Astrocyte of the spinal cord (primary cell): ENCODE results near the gene CREB3.

Experiments
- DNase-seq: peaks from one replicate; pipeline ENCODE4 v3.0.0; 2011; ENCODE audit warnings: low read depth, low spot score
- H3K4me3 ChIP-seq: 2 replicates; pipeline ENCODE4 v1.5.1; 2011; ENCODE audit warnings: low read depth, mild to moderate bottlenecking, low read length, moderate library complexity
- in situ Hi-C: cut with HindIII; loops from 2 replicates; pipeline ENCODE4 v1.10.0; 2017; ENCODE audit warnings: low sequenced_read_pairs
- TF ChIP-seq, protein P1 (sequence below): IDR thresholded peaks from 2 replicates; pipeline ENCODE4 v1.5.1; 2012; ENCODE audit warnings: low read depth, mild to moderate bottlenecking, low read length, inconsistent platforms

The CREB3 gene

DNA sequence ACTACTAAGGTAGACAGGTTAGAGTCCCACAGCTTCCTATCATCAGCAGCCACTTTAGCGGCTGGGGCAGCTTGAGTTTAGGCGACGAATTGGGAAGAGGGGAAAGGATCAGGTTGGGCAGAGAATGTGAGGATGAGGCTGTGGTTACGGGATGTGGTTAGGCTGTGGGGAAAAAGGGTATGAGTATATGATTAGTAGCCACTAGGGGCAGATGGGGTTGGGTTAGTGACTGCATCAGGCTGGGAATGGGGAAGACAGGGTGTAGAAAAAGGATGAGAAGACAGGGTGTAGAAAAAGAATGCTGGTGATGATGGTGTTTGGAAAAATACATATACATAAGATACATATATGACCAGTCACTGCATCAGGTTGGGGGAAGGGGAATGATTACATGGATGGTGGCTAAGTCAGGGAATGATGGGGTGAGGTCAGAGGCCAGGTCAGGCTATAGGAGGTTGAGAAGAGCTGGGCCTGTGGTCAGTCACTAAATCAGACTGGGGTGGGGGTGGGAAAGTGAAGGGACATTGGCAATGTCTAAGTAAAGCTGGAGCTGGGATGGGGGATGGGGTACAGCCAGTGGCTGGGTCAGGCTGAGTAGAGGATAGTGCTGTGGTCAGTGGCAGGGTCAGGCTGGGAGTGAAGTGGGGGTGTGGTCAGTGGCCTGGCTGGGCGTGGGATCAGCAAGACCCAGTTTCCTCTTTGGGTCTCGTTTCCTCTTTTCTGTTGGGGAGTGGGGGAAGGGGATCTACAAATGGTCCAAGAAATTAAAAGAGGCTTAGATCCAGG lies 2.6 kb upstream of the CREB3 start:
- TF ChIP-seq, protein P1, sequence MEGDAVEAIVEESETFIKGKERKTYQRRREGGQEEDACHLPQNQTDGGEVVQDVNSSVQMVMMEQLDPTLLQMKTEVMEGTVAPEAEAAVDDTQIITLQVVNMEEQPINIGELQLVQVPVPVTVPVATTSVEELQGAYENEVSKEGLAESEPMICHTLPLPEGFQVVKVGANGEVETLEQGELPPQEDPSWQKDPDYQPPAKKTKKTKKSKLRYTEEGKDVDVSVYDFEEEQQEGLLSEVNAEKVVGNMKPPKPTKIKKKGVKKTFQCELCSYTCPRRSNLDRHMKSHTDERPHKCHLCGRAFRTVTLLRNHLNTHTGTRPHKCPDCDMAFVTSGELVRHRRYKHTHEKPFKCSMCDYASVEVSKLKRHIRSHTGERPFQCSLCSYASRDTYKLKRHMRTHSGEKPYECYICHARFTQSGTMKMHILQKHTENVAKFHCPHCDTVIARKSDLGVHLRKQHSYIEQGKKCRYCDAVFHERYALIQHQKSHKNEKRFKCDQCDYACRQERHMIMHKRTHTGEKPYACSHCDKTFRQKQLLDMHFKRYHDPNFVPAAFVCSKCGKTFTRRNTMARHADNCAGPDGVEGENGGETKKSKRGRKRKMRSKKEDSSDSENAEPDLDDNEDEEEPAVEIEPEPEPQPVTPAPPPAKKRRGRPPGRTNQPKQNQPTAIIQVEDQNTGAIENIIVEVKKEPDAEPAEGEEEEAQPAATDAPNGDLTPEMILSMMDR = peak; percentile 68
- DNase-seq = peak; percentile 75
- in situ Hi-C loops = no loop called here
- peak overlapping the region; percentile 93 for H3K4me3 ChIP-seq

DNA sequence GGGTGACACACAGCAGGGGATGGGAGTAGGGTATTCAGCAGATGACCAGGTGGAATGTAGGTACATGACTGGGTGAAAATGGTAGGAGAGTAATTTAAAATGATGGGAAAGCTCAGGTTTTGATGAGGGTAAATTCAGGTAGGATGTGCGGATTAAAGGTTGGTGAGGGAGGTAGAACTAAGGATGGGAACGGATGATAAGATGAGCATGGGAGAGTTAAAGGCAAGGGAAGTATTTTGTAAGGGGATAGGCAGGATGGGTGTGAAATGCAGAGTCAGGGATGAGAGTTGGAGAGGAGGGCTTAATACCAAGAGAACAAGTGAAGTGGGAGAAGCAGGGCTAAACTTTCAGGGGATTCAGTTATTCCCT lies 2.0 kb upstream of the CREB3 start:
- peak overlapping the region; percentile 93 for H3K4me3 ChIP-seq
- TF ChIP-seq, protein P1 = no peak
- in situ Hi-C loops = no loop called here
- no peak for DNase-seq

DNA sequence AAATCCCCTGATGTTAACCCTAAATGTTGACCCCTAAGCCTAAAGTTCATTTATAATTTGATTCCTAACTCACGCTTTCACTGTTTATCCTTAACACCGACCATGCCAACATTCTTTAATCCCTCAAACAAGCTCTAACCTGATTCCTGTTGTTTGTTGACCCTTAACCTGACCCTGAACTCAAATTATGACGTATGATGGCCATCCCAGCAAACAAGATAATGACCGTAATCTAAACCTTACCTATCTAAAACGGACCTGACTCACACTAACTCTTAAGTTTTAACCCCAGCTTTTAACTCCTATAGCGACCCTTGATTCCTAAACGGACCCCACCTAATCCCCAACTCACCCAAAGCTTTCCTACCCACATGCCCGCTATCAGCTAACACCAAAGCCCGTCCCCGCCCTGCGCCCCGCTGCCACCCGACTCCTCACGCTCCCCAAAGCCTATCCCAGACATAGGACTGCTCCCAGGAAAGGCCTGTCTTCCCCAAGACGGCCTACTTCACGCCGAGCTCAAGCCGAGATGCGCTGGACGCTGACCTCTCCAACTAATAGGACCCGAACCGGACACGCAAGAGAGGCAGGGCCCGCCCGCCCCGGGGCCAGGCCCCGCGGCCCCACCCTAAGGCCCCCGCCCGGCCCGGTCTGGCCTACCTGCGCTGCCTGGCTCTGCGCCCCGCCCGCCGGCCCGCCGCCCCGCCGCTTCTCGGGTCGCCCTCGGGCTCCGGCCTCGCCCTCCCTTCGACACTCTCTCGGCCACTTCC lies 866 bp upstream of the CREB3 start:
- no peak for DNase-seq
- peak overlapping the region; percentile 93 for H3K4me3 ChIP-seq
- in situ Hi-C loops = no loop called here
- TF ChIP-seq, protein P1 = no peak

DNA sequence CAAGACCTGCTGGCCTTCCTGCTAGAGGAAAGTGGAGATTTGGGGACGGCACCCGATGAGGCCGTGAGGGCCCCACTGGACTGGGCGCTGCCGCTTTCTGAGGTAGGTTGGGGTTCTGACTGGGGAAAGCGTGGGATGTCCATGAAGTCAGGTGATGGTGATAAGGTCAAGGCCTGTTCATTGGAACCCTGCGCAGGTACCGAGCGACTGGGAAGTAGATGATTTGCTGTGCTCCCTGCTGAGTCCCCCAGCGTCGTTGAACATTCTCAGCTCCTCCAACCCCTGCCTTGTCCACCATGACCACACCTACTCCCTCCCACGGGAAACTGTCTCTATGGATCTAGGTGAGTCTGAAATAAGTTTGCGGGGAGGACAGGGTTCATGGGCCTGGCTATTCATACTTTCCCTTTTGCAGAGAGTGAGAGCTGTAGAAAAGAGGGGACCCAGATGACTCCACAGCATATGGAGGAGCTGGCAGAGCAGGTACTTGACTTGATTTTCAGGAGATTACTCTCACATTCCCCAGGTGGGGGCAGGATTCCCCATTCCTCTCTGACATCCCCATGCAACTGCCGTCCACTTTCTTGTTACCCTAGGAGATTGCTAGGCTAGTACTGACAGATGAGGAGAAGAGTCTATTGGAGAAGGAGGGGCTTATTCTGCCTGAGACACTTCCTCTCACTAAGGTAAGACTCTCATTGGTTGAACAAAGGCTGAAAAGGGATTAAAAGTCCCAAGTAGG lies 505 bp downstream of the CREB3 start:
- H3K4me3 ChIP-seq = peak overlapping the region; percentile 93
- in situ Hi-C loops = no loop called here
- TF ChIP-seq, protein P1 = no peak
- DNase-seq = peak; percentile 59

DNA sequence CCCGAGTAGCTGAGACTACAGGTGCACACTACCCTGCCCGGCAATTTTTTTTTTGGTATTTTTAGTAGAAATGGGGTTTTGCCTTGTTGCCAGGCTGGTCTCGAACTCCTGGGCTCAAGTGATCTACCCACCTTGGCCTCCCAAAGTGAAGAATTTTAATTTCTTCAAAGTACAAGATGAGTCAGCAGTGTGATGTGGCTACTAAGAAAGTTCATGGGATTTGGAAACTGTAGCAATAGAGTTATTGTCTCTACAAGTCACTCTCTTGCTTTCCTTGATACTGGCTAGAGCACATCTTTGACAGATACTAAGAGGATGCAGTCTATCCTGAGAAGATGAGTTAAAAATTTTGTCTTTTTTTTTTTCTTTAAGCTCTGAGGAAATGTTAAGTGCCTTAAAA lies 1.6 kb downstream of the CREB3 start:
- TF ChIP-seq, protein P1 = no peak
- in situ Hi-C loops = no loop called here
- no peak for DNase-seq
- no peak overlapping the region for H3K4me3 ChIP-seq

DNA sequence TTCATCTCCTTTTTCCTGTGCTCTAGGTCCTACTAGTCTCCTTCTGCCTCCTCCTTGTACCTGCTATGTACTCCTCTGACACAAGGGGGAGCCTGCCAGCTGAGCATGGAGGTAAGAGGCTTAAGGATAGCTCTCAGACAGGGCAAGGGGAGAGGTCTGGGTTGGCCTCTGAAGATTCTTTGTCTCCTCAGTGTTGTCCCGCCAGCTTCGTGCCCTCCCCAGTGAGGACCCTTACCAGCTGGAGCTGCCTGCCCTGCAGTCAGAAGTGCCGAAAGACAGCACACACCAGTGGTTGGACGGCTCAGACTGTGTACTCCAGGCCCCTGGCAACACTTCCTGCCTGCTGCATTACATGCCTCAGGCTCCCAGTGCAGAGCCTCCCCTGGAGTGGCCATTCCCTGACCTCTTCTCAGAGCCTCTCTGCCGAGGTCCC lies 3.8 kb downstream of the CREB3 start:
- no peak overlapping the region for H3K4me3 ChIP-seq
- DNase-seq = peak; percentile 83
- in situ Hi-C loops = no loop called here
- TF ChIP-seq, protein P1 = peak; percentile 95
